Measurements from ENCODE around the gene MMP8. TPM values are rescaled to one million over a fixed set of nuclear protein-coding genes. Genes with fewer than 3 reads are reported as not detected.
A peak's percentile ranks its signal among the peaks of the same experiment; 100 is the strongest.

Gene MMP8, protein sequence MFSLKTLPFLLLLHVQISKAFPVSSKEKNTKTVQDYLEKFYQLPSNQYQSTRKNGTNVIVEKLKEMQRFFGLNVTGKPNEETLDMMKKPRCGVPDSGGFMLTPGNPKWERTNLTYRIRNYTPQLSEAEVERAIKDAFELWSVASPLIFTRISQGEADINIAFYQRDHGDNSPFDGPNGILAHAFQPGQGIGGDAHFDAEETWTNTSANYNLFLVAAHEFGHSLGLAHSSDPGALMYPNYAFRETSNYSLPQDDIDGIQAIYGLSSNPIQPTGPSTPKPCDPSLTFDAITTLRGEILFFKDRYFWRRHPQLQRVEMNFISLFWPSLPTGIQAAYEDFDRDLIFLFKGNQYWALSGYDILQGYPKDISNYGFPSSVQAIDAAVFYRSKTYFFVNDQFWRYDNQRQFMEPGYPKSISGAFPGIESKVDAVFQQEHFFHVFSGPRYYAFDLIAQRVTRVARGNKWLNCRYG
- total RNA-seq (under 1 TPM in 1 of 6 donors, not detected in 5; 0.15 TPM), polyA plus RNA-seq (under 1 TPM; 0.05 to 0.08 TPM)

DNA sequence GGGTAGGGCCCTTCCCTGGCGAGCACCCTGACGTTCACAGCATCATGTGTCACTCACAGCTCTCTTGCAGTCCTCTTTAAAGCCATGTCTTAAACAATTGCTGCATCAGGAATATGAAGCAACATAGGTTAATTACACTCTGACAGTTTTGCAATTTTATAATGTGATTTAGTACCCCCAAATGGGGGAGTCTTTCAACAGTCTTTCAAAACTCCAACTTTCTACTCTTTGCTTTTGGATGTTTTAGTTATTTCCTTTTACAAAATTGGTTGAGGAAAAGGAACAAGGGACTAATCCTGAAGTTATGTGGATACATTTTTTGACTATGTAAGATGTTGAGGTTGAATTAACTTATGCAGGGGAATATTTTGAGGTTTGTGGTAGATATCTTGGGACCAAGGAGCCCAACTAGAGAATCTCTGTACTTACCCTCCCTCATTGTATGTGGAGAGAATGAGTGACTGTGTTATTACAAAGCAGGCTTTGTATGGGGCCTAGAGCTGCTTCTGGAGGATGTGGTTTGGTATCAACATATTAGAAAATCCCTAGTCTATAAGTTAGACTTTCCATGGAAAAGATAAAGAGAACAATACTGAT, at the start of gene MMP8:
Gene MMP8 (minus strand): TSS at position 51 of the 597 bp plus-strand sequence. CDS start 99 bp downstream, outside the sequence.
- Histone ChIP-seq H3K4me1 (no peaks in the 10 kb centered on the region), H3K27ac (no peak within 1 kb of the TSS), H3K9me3 (no peaks in the 10 kb centered on the region), H3K36me3 (no peaks in the 10 kb centered on the region), H3K4me3 (no peak within 1 kb of the TSS), H3K27me3 (no peaks in the 10 kb centered on the region)
- TF ChIP-seq, protein P1, sequence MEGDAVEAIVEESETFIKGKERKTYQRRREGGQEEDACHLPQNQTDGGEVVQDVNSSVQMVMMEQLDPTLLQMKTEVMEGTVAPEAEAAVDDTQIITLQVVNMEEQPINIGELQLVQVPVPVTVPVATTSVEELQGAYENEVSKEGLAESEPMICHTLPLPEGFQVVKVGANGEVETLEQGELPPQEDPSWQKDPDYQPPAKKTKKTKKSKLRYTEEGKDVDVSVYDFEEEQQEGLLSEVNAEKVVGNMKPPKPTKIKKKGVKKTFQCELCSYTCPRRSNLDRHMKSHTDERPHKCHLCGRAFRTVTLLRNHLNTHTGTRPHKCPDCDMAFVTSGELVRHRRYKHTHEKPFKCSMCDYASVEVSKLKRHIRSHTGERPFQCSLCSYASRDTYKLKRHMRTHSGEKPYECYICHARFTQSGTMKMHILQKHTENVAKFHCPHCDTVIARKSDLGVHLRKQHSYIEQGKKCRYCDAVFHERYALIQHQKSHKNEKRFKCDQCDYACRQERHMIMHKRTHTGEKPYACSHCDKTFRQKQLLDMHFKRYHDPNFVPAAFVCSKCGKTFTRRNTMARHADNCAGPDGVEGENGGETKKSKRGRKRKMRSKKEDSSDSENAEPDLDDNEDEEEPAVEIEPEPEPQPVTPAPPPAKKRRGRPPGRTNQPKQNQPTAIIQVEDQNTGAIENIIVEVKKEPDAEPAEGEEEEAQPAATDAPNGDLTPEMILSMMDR (IDR thresholded peaks at IDR 0.05) = no peak
- 34 to 39% methylated on average over 2 of the region's 2 CpGs for WGBS, 2 donors
- FAIRE-seq (no peak), DNase-seq (no peak), ATAC-seq (no peak)
- intact Hi-C loops (cut with DNase I) = no loop called here

DNA sequence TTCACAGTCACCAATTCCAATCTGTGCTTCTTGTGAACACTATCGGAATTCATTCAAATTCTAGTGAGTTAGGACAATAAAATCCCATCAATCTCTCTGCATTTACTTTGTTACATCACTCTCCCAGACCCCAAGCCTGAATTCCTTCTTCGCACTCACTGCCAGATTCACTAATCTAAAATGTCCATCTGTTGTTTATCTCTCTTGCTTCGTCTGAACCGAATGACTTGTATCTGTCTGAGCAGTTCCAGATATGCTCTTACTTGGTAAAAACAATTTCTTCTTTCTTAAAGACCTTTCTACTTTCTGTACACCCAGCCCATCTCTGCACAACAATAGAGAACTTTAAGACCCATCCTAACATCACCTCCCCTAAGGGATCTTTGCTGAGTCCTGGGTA, 48.6 kb upstream of the MMP8 start:
- intact Hi-C loops (cut with DNase I) = no loop called here
- FAIRE-seq (no peak), ATAC-seq (no peak), DNase-seq (no peak)
- TF ChIP-seq, protein P1 (IDR thresholded peaks at IDR 0.05) = no peak
- Histone ChIP-seq H3K27ac (no peak overlapping the region), H3K4me1 (no peaks in the 10 kb centered on the region), H3K36me3 (no peaks in the 10 kb centered on the region), H3K9me3 (no peaks in the 10 kb centered on the region), H3K27me3 (no peaks in the 10 kb centered on the region), H3K4me3 (no peak overlapping the region)
- WGBS, 2 donors = 58 to 71% methylated on average over 4 of the region's 4 CpGs

DNA sequence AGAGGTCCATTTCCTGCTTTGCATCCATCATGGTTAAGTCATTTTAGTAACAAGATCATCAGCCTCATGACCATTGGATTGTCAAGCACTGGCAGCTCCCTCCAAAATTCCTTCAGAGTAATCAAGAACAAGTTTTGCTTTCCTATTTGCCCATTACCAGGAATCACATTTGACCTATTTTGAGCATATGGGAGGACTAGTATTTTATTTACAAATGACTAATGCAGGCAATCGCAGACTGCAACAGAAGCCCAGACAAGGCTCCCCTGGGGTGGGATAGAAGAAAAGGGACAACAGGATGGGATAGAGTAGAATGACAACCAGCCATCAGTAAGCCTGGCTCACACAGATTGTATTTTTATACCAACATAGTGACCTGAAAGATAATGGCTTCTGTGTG, 46.6 kb upstream of the MMP8 start:
- Histone ChIP-seq H3K27me3 (no peaks in the 10 kb centered on the region), H3K4me3 (no peak overlapping the region), H3K4me1 (no peaks in the 10 kb centered on the region), H3K36me3 (no peaks in the 10 kb centered on the region), H3K27ac (no peak overlapping the region), H3K9me3 (no peaks in the 10 kb centered on the region)
- FAIRE-seq (no peak), DNase-seq (no peak), ATAC-seq (no peak)
- TF ChIP-seq, protein P1 (IDR thresholded peaks at IDR 0.05) = no peak
- intact Hi-C loops (cut with DNase I) = no loop called here
- 61 to 67% methylated on average over 1 of the region's 1 CpG for WGBS, 2 donors

DNA sequence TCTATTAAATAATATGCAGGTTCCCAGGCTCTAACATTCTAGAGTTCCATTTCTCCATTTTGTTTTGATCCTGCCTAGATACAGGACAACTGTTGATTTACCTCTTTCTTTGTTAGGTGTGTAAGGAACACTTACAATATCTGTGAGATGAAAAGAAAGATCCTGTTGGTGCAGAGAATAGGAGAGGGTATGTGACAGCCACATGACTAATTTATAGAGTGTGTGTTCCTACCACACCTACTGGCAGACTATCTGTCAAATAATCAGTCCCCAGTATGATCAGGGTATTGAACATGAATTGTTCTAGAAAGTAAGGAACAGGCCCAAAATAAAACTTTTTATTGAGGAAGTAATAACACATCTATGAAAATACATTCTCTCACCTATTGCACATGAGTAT, 45.4 kb upstream of the MMP8 start:
- FAIRE-seq (no peak), DNase-seq (no peak), ATAC-seq (no peak)
- H3K4me1 ChIP-seq = no peaks in the 10 kb centered on the region
- H3K4me3 ChIP-seq = no peak overlapping the region
- intact Hi-C loops (cut with DNase I) = no loop called here
- H3K27ac ChIP-seq = no peak overlapping the region
- no peaks in the 10 kb centered on the region for H3K27me3 ChIP-seq
- TF ChIP-seq, protein P1 (IDR thresholded peaks at IDR 0.05) = no peak
- no peaks in the 10 kb centered on the region for H3K36me3 ChIP-seq
- H3K9me3 ChIP-seq = no peaks in the 10 kb centered on the region

DNA sequence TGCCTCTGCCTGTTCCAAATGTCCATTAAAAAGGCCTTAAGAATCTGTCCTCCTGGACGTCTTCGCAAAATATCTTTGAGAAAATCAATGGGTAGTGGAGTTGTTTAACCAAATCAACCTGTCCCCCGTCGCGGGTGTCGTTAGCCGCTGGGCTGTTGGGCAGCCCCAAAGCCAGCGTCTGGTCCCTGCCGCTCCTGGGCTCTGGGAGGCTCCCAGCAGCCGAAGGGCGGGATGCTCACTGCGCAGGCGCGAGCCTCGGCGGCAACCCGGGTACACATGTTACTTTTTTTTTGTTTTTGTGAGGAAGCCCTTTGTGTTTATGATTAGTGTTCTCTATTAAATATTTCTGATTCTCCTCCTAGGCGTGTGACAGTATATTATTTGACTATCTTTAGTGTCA, 43.0 kb upstream of the MMP8 start:
- TF ChIP-seq, protein P1 (IDR thresholded peaks at IDR 0.05) = no peak
- FAIRE-seq = no peak
- no peak overlapping the region for H3K27ac ChIP-seq
- no peak overlapping the region for H3K4me3 ChIP-seq
- no peak for ATAC-seq
- peak in 1 of 6 donors; percentile 30 for DNase-seq
- H3K36me3 ChIP-seq = no peaks in the 10 kb centered on the region
- WGBS, 2 donors = 38 to 68% methylated on average over 18 of the region's 18 CpGs
- no peaks in the 10 kb centered on the region for H3K27me3 ChIP-seq
- intact Hi-C loops (cut with DNase I) = no loop called here
- H3K4me1 ChIP-seq = no peaks in the 10 kb centered on the region
- H3K9me3 ChIP-seq = no peaks in the 10 kb centered on the region

Data from pancreas (tissue), 10 donors.